K562 (cell line): Measurements from ENCODE around the gene FAM174B. TPM values are rescaled to one million over a fixed set of nuclear protein-coding genes. Genes with fewer than 3 reads are reported as not detected.

Source experiments
- ATAC-seq: fragments of 200-7000 bp; cut with Tn5 transposase; 3 replicates; pipeline ENCODE4 v1.9.1; 2020; ENCODE audit warnings: moderate library complexity
- BruUV-seq: library from RNA; stranded (reverse); fragments of 400-500 nt; replicated peaks from 2 replicates; lab custom pipeline; 2021; lab: Mats Ljungman, UMichigan
- CTCF ChIA-PET: fragments of 300-600 bp; formaldehyde crosslinking; extraction: SDS; loops from one replicate; lab custom pipeline; 2021; ENCODE audit warnings: low intra/inter-chr PET ratio; lab: Yijun Ruan, JAX
- POLR2A ChIA-PET: fragments of 300-600, 350-650 bp; sonication (Branson Sonifier 250); formaldehyde crosslinking; extraction: SDS; loops from one replicate; lab custom pipeline; 2021; ENCODE audit warnings: antibody characterized with exemption, inconsistent platforms; lab: Yijun Ruan, JAX
- DNase-seq, 4 experiments: peaks; one replicate each; pipeline versions ENCODE4 v3.0.0 to v3.0.0-alpha.2; 2011 to 2018; ENCODE audit warnings: low spot score in 3 of 4, mixed read lengths in 3 of 4; ENCODE audit errors: extremely low read depth in 1 of 4
- FAIRE-seq: peaks from 2 replicates; lab custom pipeline; 2011; peaks lifted over from hg19 to GRCh38; lab: Jason Lieb, UNC
- H2AFZ ChIP-seq: 2 replicates; pipeline ENCODE4 v1.6.0; 2011; ENCODE audit warnings: low read depth, low read length, control low read depth, inconsistent platforms
- H3K27ac ChIP-seq: fragments of 200-600 bp; 3 replicates; pipeline ENCODE4 v1.8.0; 2011; ENCODE audit warnings: low read depth, mild to moderate bottlenecking, control low read depth, inconsistent platforms, low read length, moderate library complexity, mixed read lengths; ENCODE audit errors: extremely low read depth
- H3K27me3 ChIP-seq, 2 experiments: fragments of 300-600 bp in 1 of 2; 2 replicates in 1 of 2; 3 replicates in 1 of 2; pipeline versions ENCODE4 v1.6.0 to v1.8.0; 2011; ENCODE audit warnings: inconsistent platforms in 2 of 2, low read length in 2 of 2, mild to moderate bottlenecking in 1 of 2, mixed read lengths in 1 of 2, moderate library complexity in 1 of 2; ENCODE audit not compliant: control insufficient read depth in 2 of 2, insufficient read depth in 2 of 2
- H3K36me3 ChIP-seq: fragments of 300-600 bp; 3 replicates; pipeline ENCODE4 v1.8.0; 2011; ENCODE audit warnings: mild to moderate bottlenecking, low read length, inconsistent platforms; ENCODE audit not compliant: control insufficient read depth, insufficient read depth
- H3K4me1 ChIP-seq, 2 experiments: fragments of 200-600 bp in 1 of 2; replicated peaks in 1 of 2; 2 replicates in 1 of 2; 3 replicates in 1 of 2; pipeline versions ENCODE4 v1.5.1 to v1.8.0; 2011; ENCODE audit warnings: inconsistent platforms in 2 of 2, low read length in 2 of 2, mild to moderate bottlenecking in 1 of 2, mixed read lengths in 1 of 2, moderate library complexity in 1 of 2; ENCODE audit not compliant: control insufficient read depth in 2 of 2, insufficient read depth in 2 of 2
- H3K4me2 ChIP-seq: 2 replicates; pipeline ENCODE4 v1.6.1; 2011; ENCODE audit warnings: low read length, control low read depth, inconsistent platforms, mixed read lengths; ENCODE audit not compliant: insufficient read depth
- H3K4me3 ChIP-seq: fragments of 200-600 bp; sonication (generic), shearing (Covaris generic); 2 replicates; pipeline ENCODE4 v1.5.1; 2016; ENCODE audit warnings: control low read depth, inconsistent platforms
- H3K79me2 ChIP-seq: fragments of 200-600 bp; 3 replicates; pipeline ENCODE4 v1.8.0; 2011; ENCODE audit warnings: low read length, inconsistent platforms; ENCODE audit not compliant: control insufficient read depth, insufficient read depth
- H3K9ac ChIP-seq, 2 experiments: 2 replicates each; pipeline versions ENCODE4 v1.6.0 to v1.6.1; 2011; ENCODE audit warnings: low read depth in 2 of 2, low read length in 2 of 2, control low read depth in 1 of 2, inconsistent platforms in 1 of 2, mild to moderate bottlenecking in 1 of 2, mixed read lengths in 1 of 2; ENCODE audit not compliant: insufficient read depth in 1 of 2
- H3K9me1 ChIP-seq: one replicate; pipeline ENCODE4 v1.6.0; 2011; ENCODE audit warnings: inconsistent platforms, mild to moderate bottlenecking, low read length, moderate library complexity; ENCODE audit not compliant: control insufficient read depth, insufficient read depth
- H3K9me3 ChIP-seq: replicated peaks from 2 replicates; pipeline ENCODE4 v1.5.1; 2011; ENCODE audit warnings: low read depth, low read length, inconsistent platforms; ENCODE audit not compliant: control insufficient read depth, insufficient read depth
- H4K20me1 ChIP-seq: replicated peaks from 2 replicates; pipeline ENCODE4 v1.6.1; 2011; ENCODE audit warnings: low read length, inconsistent platforms, mixed read lengths; ENCODE audit not compliant: control insufficient read depth, insufficient read depth
- BACH1 ChIP-seq: fragments of 200-800 bp; sonication (Bioruptor generic); IDR thresholded peaks from 2 replicates; pipeline ENCODE4 v1.6.1; 2016; ENCODE audit warnings: missing genetic modification characterization, missing compliant biosample characterization
- CHAMP1 ChIP-seq: fragments of 450-650 bp; IDR thresholded peaks from 2 replicates; pipeline ENCODE4 v1.6.1; 2016; ENCODE audit warnings: mild to moderate bottlenecking
- ELF1 ChIP-seq: fragments of 200-800 bp; sonication (Bioruptor generic); IDR thresholded peaks from 2 replicates; pipeline ENCODE4 v1.6.1; 2016; ENCODE audit warnings: missing genetic modification characterization, missing compliant biosample characterization
- ELF2 ChIP-seq: fragments of 250-450 bp; sonication (Bioruptor Pico); IDR thresholded peaks from 2 replicates; pipeline ENCODE4 v1.5.0; 2021; ENCODE audit warnings: mild to moderate bottlenecking
- FOSL1 ChIP-seq: fragments of 200-800 bp; sonication (Bioruptor generic); conservative IDR thresholded peaks from 2 replicates; pipeline ENCODE4 v1.6.1; 2016; ENCODE audit warnings: missing genetic modification characterization, missing compliant biosample characterization
- HDAC3 ChIP-seq: fragments of 450-650 bp; IDR thresholded peaks from 2 replicates; pipeline ENCODE4 v1.6.1; 2018; ENCODE audit warnings: borderline replicate concordance, mild to moderate bottlenecking, moderate library complexity; ENCODE audit not compliant: partially characterized antibody
- RBM14 ChIP-seq: fragments of 200-400 bp; formaldehyde crosslinking; IDR thresholded peaks from 2 replicates; pipeline ENCODE4 v1.6.1; 2018; ENCODE audit warnings: low read depth, mild to moderate bottlenecking, low read length, moderate library complexity, borderline replicate concordance; ENCODE audit not compliant: insufficient read depth
- ZNF165 ChIP-seq: fragments of 250-450 bp; sonication (Bioruptor Pico); IDR thresholded peaks from 2 replicates; pipeline ENCODE4 v1.4.0; 2020; ENCODE audit warnings: borderline replicate concordance
- ZNF24 ChIP-seq: fragments of 450-650 bp; IDR thresholded peaks from 2 replicates; pipeline ENCODE4 v1.6.1; 2016
- ZNF696 ChIP-seq: fragments of 250-450 bp; sonication (Bioruptor Pico); conservative IDR thresholded peaks from 2 replicates; pipeline ENCODE4 v1.4.0; 2020; ENCODE audit warnings: mild to moderate bottlenecking, moderate library complexity
- WGBS: fragments of 100-300 bp; shearing (Covaris generic); methylation state at CpG from one replicate; pipeline ENCODE4 v1.1.6; 2016; ENCODE audit warnings: low coverage, mixed read lengths; ENCODE audit not compliant: insufficient coverage; ENCODE audit errors: missing lambda C conversion rate; 5-methylcytosine and 5-hydroxymethylcytosine counted together
- in situ Hi-C: fragments of 300-500 bp; cut with MboI; formaldehyde crosslinking; loops from 4 replicates; pipeline ENCODE4 v1.15.0; 2018; ENCODE audit warnings: inconsistent platforms, mixed read lengths
- intact Hi-C: fragments of 100-400 bp; cut with micrococcal nuclease; formaldehyde crosslinking; loops from 2 replicates; pipeline ENCODE4 v1.14.2; 2022
- polyA plus RNA-seq, 8 experiments: library from polyadenylated mRNA; depleted of rRNA in 4 of 8; stranded (reverse) in 5 of 8; unstranded in 3 of 8; fragments of >200 nt; fragmentation: Nextera tagmentation in 2 of 8; fragmentation: Illumina TruSeq in 1 of 8; extraction: Ambion mirVana in 2 of 8; extraction: Trizol in 1 of 8; gene quantifications; 2 replicates each; pipeline versions ENCODE4 v1.2.1 to v1.2.3, GENCODE V29; 2011 to 2014; ENCODE audit warnings: inconsistent platforms in 1 of 8, missing spikeins in 1 of 8
- total RNA-seq, 7 experiments: library from RNA; depleted of rRNA in 6 of 7; stranded (reverse); fragments of >200 nt in 6 of 7; fragmentation: Illumina TruSeq in 2 of 7; extraction: Trizol in 2 of 7; gene quantifications; 2 replicates each; pipeline versions ENCODE4 v1.2.1 to v1.2.3, GENCODE V29; 2011 to 2021; ENCODE audit warnings: low replicate concordance in 1 of 7
- TF ChIP-seq, protein P1 (sequence below): fragments of 450-650 bp; IDR thresholded peaks from 2 replicates; pipeline ENCODE4 v1.6.1; 2016; ENCODE audit warnings: borderline replicate concordance

Gene FAM174B
- total and polyA plus RNA-seq, 9 of the 15 experiments (the other 6 are each of a cell fraction or from before 2014, with no cell fraction given): 0.39 to 2.7 (median 1.9) TPM; not detected in 1

DNA sequence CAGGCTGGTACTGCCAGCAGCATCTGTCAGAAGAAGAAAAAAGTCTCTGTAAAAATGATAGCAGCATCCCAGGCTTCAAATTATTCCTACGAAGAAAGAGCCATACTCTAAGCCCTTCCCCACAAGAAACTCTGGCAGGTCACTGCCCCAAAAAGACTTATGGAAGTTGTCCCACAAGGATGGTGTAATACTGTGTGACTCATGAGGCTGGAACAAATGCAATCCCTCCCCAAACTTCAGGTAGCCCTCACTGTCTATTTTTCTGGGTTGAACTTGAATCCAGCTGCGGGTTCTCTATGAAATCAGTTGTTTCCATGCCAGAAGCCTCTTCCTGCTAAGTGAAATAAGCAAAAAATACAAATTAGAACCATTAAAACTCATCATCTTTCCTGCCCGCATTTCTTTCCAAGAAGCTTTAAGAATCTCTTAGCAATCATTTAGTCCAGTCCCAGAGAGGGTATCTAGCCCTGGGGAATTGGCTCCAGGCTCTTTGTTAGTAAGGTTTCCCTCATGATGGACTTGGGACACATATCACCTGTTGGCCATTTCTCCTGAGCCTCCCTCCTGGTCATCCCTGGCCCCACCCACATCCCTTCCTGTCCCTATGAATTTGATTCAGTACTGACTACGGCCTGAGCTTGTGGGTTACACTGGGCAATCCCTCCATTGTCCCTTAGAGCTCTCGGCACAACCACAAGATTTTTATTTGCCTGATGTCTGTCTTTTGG is 51.7 kb downstream of the FAM174B start:
- FAIRE-seq: no peak
- no peak overlapping the region for H3K9ac ChIP-seq
- H3K36me3 ChIP-seq: no peaks in the 10 kb centered on the region
- TF ChIP-seq FOSL1: 0 out of 2 replicates have a peak, but pooled peaks have one; percentile 17
- TF ChIP-seq ZNF165 (CRISPR knock-in tag): no peak
- no peak for TF ChIP-seq RBM14
- TF ChIP-seq ELF1 (tag): no peak
- TF ChIP-seq, all 486 proteins: peak for 1
- Histone ChIP-seq H3K4me1 (peaks cover 0 to under 1% of the 10 kb centered on the region in 2 experiments; a peak in 1 of 5 replicates), H3K27me3 (peaks cover 30 to 64% of the 10 kb centered on the region in 2 experiments), H3K4me2 (no peak overlapping the region), H3K9me1 (peaks cover 4% of the 10 kb centered on the region), H3K9me3 (no peaks in the 10 kb centered on the region), H2AFZ (no peak overlapping the region), H3K4me3 (no peak overlapping the region), H3K79me2 (no peaks in the 10 kb centered on the region), H4K20me1 (no peaks in the 10 kb centered on the region), H3K27ac (no peak overlapping the region)
- in situ Hi-C loops: no loop called here
- POLR2A ChIA-PET: interaction anchor here (1.0 kb wide), 1 partner anchor 10 kb away, joined by 6 read pairs; no protein-coding TSS in a partner anchor
- CTCF ChIA-PET: no interaction called here
- WGBS: 1% methylated on average over 5 of the region's 5 CpGs
- ATAC-seq (no peak), DNase-seq (no peak)
- intact Hi-C loops: no loop called here
- no TSS peak for BruUV-seq

GRCh38 chr15:92603278-92603677 is 52.3 kb downstream of the FAM174B start:
- Histone ChIP-seq H3K27ac (no peak overlapping the region), H3K9me3 (no peaks in the 10 kb centered on the region), H3K27me3 (peaks cover 35 to 64% of the 10 kb centered on the region in 2 experiments), H3K9ac (no peak overlapping the region), H3K4me3 (no peak overlapping the region), H3K4me2 (no peak overlapping the region), H4K20me1 (no peaks in the 10 kb centered on the region), H3K9me1 (peaks cover 4% of the 10 kb centered on the region), H2AFZ (no peak overlapping the region), H3K4me1 (no peaks in the 10 kb centered on the region), H3K79me2 (no peaks in the 10 kb centered on the region), H3K36me3 (no peaks in the 10 kb centered on the region)
- no TSS peak for BruUV-seq
- ChIA-PET CTCF (no interaction called here), POLR2A (no interaction called here)
- 0% methylated on average over 5 of the region's 5 CpGs for WGBS
- intact Hi-C loops (no loop called here), in situ Hi-C loops (no loop called here)
- ATAC-seq (no peak), FAIRE-seq (no peak), DNase-seq (no peak)
- TF ChIP-seq ZNF24 (no peak), BACH1 (tag) (no peak), HDAC3 (no peak), CHAMP1 (no peak), ELF2 (CRISPR knock-in tag) (no peak), ZNF696 (CRISPR knock-in tag) (no peak)
- TF ChIP-seq, protein P1, sequence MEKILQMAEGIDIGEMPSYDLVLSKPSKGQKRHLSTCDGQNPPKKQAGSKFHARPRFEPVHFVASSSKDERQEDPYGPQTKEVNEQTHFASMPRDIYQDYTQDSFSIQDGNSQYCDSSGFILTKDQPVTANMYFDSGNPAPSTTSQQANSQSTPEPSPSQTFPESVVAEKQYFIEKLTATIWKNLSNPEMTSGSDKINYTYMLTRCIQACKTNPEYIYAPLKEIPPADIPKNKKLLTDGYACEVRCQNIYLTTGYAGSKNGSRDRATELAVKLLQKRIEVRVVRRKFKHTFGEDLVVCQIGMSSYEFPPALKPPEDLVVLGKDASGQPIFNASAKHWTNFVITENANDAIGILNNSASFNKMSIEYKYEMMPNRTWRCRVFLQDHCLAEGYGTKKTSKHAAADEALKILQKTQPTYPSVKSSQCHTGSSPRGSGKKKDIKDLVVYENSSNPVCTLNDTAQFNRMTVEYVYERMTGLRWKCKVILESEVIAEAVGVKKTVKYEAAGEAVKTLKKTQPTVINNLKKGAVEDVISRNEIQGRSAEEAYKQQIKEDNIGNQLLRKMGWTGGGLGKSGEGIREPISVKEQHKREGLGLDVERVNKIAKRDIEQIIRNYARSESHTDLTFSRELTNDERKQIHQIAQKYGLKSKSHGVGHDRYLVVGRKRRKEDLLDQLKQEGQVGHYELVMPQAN: no peak
